GM12892 (cell line): ENCODE data around the gene HS1BP3.

Experiments used
- POLR2A ChIP-seq: IDR thresholded peaks from 2 replicates; pipeline ENCODE4 v1.6.1; 2011; ENCODE audit warnings: low read depth, low read length, control low read depth
- POLR2AphosphoS5 ChIP-seq: IDR thresholded peaks from 2 replicates; pipeline ENCODE4 v1.6.1; 2011; ENCODE audit warnings: low read depth, low read length, control low read depth

DNA sequence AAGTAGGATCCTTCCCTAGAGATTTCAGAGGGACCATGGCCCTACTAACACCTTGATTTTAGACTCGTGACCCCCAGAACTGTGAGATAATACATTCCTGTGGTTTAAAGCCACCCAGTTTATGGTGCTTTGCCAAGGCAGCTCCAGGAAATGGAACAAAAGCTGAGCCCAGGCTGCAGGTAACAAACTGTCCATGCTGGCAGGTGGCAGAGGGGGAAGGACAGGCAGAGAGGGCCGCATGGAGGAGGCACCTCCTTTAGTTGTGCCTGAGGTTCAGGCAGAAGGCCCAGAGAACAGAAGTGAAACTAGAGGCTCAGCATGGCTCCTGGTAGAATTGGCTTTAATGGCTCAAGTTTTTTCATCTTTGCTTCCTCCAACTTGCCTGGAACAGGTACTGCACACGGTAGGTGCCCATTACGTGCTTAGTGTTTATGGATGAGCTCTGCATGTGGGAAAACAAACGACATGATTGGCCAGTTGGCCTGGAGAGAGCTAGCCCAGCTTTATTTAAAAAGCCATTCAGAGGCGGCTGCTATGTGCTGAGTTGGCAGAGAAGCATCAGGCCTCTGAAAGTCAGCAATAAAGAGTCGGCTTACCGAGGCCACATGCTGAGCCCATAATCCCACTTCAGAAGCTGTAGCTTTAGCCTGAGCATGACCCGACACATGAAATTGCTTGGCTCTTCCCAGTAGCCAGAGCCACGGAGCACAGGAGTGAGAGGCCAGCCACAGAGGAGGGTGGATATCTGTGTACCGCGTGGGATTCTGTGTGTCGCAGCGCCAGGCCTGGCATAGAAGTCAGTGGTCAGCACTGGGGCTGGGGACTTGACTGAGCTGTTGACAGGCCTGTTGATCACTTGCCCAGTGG is 36.5 kb downstream of the HS1BP3 start:
- TF ChIP-seq POLR2A (no peak), POLR2AphosphoS5 (no peak)
